DOHH2 (cell line): ENCODE results near the gene MAPK8IP2.

Source experiments
- EZH2phosphoT487 ChIP-seq: fragments of 200-600 bp; sonication (generic); IDR thresholded peaks from 2 replicates; pipeline ENCODE4 v1.6.1; 2017; ENCODE audit warnings: borderline replicate concordance, mild to moderate bottlenecking, antibody characterized with exemption, low read length, moderate library complexity, mixed read lengths
- TF ChIP-seq, protein P1 (sequence below): fragments of 200-600 bp; sonication (generic); IDR thresholded peaks from one replicate; pipeline ENCODE4 v1.5.1; 2014; ENCODE audit warnings: antibody characterized with exemption, mild to moderate bottlenecking, low read depth, low read length; ENCODE audit not compliant: poor library complexity, severe bottlenecking

DNA sequence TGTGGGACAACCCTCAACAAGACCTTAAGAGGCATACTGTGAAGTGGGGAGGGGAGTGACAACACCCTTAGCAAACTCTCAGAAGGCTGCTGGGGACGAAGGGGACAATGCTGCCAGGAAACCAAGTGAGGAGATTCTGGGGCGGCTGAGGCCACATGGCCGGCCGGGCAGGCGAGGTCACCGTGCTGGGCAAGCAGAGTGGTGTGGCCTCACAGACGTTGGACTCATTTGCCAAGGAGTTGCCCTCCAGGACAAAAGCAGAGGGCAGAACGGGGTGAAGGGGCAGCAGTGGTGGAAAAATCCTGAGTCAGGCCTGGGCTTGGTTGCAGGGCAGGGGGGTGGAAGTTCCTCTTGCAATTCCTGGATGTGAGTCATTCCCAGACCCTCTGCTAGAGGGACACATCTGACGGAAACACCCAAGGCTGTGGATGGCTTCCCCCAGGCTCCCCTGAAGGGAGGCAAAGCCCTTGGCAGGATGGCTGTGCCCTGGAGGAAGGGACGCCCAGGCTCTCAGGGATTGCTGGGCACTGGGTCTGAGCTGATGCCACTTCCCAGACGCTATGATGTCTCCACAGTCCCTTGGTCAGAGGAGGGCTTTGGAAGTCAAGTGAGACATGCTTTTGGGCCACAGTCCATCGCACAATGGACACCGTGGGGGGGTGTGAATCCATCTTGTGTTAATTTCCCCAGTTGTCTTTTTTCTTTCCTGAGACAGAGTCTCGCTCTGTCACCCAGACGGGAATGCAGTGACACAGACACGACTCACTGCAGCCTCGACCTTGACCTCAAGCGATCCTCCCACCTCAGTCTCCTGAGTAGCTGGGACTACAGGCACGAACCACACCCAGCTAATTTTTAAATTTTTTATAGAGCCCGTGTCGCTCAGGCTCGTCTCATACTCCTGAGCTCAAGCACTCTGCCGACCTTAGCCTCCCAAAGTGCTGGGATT is 55.8 kb downstream of the MAPK8IP2 start:
- TF ChIP-seq, protein P1, sequence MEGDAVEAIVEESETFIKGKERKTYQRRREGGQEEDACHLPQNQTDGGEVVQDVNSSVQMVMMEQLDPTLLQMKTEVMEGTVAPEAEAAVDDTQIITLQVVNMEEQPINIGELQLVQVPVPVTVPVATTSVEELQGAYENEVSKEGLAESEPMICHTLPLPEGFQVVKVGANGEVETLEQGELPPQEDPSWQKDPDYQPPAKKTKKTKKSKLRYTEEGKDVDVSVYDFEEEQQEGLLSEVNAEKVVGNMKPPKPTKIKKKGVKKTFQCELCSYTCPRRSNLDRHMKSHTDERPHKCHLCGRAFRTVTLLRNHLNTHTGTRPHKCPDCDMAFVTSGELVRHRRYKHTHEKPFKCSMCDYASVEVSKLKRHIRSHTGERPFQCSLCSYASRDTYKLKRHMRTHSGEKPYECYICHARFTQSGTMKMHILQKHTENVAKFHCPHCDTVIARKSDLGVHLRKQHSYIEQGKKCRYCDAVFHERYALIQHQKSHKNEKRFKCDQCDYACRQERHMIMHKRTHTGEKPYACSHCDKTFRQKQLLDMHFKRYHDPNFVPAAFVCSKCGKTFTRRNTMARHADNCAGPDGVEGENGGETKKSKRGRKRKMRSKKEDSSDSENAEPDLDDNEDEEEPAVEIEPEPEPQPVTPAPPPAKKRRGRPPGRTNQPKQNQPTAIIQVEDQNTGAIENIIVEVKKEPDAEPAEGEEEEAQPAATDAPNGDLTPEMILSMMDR = no peak
- TF ChIP-seq EZH2phosphoT487 = no peak
